DMS 273 treated with DMSO at 0.1 percent for 48 hours (cell line): ENCODE measurements around the gene PPP1CA.
"Not testable (repeated sequence)": the region's sequence is repeated elsewhere in the genome, so short reads cannot be mapped to it uniquely, and the experiment has no call there.

ENCODE experiments used
- DNase-seq: peaks from one replicate; lab custom pipeline; 2025; lab: John Stamatoyannopoulos, UW

Gene PPP1CA

DNA sequence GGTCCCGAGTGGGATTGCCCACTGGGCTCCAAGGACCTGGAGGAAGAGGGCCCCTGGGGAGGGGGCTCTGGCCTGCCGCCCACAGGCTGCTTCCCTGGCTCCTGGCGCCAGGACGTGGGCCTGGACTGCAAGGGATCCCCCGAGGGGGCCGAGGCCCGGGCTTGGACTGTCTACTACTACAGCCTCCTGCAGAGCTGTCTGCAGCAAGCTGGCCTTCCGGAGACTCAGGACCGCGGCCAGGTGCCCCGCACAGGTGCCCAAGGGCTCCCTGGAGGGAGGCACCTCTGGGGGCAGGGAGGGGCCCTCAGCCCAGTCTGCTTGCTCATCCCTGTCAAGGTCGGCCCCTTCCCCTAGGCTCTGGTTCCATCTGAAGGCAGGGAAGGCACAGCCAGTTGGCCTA lies 15.8 kb upstream of the PPP1CA start:
- no peak for DNase-seq

DNA sequence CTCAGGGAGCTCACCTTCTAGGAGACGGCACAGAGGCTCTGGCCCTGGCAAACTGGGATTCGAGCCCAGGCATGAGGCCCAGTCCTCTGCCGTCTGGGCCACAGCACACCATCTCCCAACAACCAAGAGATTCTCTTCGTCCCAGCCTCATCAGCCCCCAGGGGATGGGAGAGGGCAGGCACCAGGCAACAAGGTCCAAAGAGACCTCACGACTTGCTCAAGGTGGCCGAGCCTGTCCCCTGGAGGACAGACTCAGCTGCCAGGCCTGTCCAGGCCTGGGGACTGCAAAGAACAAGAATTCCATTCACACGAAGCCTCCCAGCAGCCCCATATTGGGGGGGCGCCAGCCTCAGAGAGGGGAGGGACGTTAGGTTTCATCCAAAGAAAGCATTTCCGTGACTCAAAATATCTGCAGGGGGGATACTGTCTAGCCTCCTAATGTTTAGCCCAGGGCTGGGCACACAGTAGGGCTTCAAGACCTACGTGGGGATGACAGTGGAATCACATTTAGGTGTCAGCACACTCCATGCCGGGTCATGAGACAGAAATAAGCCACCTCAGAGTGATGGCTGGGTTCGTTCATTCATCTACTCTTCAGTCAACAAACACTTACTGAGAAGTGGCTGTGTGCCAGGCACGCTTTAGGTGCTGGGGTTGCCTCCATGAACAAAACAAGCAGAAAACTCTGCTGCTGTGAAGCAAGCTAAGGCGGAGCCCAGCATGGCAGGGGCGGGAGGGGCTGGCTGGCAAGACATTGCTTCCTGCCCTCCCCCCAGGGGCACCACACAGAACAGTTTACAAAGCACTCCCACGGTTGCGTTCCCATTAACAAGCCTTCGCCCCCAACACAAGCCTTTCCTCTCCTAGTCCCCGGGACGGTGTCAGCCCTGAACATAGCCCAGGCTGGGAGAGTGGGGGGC lies 15.0 kb upstream of the PPP1CA start:
- no peak for DNase-seq

DNA sequence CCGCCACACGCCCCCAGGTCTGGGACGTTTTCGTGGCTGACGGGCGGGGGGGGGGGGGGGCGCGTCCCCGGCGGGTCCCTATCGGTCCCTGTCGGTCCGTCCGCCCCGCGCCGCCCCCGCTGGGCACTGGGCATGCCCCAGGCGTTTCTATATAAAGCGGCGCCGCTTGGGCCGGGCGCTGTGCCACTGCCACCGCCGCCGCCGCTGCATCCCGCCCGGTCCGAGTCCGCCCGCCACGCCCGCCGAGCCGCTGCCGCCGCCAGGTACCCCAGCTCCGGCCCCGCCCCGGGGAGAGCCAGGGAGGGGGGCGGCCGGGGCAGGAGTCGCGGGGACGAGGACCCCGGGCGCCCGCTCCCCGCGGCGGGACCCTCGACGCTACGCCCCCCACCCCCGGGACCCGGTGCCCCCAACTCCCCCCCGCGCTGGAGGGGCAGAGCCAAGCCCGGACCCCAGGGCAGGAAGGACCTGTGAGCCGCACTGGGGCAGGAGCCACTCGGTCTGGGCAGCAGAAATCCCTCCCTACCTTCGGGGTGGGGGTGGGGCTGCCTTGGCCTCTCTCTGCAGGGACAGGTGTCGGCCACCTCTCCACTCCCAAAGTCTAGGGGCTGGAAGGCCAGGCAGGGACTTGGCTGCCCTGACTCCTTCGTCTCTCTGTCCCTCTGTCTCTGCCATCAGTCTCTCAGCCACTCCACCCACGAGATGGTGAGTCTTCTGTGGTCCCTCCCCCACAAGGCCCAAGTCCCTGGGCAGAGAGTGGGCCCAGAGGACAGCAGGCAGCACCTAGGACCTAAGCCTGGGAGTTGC lies 14.0 kb upstream of the PPP1CA start, which contains the start of gene CARNS1:
TSS of gene CARNS1 (plus strand) at position 178 of the 804 bp plus-strand sequence. CDS start at position 700, 522 bp downstream.
- DNase-seq = no peak

DNA sequence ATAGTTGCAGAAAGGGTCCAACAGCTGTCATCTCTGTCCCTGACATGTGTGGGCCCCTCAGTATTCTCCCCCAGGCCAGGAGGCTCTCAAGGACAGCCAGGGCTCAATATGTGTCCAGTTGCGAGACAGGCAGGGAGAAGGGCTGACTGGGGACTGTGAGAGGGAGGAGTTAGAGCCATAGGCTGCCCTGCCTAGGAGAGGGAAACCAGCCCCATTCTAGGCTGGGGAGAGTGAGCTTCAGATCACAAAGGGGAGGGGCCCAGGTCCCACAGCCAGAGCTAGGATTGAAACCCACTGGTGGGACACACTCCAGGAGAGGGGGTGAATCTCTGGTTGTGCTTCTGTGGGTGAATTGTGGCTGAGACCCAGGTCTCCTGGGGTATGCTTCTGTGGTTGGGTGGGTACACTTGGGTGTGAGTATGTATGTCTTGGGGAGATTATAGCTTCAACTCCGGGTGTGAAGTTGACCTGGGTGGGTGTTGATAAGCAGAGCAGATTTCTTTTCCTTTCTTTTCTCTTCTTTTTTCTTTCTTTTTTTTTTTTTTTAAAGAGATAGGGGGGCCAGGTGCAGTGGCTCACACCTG lies 11.7 kb upstream of the PPP1CA start:
- no peak for DNase-seq

DNA sequence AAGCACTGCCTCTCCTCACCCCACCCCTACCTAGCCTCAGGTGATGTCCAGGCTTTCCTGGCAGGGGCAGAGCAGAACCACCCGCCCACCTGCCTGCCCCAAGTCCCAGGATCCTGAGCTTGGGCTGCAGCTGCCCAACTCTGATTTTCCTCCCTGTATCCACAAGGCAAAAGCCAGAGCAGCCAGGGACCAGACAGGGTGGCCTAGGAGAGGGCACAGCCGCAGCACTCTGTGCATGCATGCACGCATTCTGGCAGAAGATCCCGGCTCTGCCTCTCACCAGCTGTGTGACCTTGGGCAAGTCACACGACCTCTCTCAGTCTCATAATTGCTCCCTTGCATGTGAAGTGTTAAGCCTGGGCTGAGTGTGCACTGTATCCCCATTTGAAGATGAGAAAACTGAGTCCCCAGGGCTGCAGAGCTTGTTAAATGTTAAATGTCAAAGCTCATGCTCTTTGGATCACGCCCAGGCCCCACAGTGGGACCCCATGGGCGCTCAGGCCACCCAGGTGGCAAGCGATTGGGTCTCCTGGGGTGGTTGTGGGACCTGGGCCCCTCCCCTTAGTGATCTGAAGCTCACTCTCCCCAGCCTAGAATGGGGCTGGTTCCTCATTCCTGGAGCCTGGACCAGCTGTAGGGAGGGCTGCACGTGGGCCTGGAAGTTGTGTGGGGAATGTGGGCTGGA lies 11.0 kb upstream of the PPP1CA start:
- DNase-seq = no peak

DNA sequence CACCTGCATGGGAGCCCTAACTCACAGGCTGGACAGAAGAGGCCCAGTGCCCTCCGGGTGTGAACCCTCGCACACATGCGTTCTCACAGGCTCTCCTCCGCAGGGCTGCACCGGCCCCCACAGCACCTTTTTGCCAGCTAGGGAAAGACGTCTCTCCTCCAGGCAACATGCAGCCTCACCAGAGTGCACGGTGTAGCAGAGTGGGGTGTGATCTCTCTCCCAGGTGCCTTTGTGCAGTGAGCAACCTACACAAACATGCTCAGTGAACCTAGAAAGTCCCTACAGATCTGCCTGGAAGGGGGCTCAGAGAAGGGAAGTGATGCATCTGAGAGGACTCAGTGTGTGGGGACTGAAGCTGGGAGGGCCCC lies 10.1 kb upstream of the PPP1CA start:
- no peak for DNase-seq

DNA sequence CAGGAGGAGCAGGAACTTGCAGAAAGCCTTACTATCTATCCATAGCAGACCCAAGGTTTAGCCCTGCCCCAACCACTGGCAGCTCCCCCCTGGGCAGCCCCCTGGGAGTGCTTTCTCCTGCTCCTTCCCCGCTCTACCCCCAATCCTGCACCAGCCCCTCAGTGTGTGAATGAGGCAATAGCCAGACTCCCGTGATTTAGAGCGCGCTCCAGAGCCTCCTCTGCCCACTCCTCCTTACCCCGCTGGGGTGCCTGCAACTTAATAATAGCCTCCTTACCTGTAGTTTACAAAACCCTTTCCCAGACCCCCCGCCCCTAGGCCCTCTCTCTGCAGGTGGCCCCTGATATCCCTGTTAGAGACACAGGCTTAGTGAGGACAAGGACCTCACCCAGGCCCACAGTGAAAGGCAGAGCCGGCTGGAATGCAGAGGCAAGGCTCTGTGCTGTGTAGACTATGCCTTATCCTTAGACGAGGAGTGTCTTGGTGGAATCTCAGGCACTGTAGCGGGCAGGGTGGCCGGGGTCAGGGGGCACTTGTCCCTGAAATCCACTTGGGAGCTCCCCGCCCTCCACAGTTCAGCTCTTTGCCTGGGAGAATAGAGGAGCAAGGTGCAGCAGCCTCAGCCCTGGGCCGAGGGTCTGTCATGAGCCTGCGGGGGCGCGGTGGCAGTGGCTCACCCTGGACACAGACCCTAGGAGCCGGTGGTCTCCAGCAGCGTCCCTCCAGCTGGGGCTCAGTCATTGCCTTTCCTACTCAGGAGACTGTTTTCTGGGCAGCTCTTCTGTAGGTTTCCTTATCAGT lies 9.5 kb upstream of the PPP1CA start:
- DNase-seq = no peak

DNA sequence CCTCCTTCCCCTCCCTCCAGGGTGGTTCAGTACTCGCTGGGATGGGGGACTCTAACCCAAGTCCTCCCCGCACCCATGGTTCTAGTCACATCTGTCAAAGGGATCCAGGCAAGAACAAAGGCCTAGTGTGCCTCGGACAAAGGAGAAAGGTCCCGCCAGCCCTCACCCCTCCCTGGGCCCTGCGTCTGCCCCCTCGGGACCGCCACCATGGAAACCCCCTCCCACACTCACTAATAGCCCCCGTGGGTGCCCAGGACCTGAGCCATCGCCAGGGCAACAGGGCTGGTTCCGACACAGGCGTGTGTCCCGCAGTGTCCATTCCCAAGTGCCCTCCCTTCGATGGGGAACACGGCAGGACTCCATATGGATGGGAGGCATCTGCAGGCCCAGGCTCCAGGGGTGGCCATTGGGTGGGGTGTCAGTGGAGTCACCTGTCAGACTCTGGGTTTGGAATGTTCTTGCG lies 8.7 kb upstream of the PPP1CA start:
- no peak for DNase-seq

DNA sequence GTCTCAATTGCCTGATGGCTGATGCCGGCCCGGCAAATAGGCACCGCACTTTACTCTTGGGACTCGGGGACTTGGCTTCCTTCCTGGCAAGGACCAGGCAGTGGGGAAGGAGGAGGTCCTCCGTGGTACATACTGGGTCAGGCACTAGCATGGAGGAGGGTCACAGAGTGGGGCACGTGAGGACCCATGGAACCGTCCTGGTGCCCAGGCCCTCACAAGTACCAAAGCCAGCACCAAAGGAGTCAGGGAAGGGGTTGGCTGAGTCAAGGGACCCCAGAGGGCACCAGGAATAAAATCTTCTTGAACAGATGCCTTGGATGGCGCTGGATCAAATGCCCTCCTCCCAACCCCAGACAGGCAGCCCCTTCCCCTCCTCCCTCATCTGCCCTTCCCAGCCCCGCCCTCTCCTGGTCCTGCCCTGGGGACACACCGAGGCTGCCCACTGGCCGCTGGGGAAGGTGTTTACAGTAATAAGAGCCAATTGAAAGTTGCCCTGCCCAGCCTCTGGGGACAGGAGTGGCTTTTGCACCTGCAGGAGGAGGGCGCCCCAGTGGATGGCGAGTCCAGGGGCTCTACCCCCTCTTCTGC lies 8.2 kb upstream of the PPP1CA start:
- no peak for DNase-seq

DNA sequence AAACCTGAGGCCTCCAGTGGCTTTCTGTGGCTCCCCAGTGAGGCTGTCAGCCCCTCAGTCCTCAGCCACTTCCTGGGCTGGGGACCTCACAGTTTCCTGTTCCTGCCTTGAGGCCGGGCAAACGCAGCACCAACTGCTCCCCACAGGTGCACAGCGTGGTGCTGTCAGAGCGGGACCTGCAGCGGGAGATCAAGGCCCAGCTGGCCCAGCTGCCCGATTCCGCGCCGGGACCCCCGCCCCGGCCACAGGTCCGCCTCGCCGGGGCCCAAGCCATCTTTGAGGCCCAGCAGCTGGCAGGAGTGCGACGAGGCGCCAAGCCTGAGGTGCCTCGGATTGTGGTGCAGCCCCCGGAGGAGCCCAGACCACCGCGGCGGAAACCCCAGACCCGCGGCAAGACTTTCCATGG lies 7.6 kb upstream of the PPP1CA start:
- DNase-seq = no peak

- no peak for DNase-seq
Measured at GRCh38 chr11:67408437-67409200, 7.0 kb upstream of the PPP1CA start.

GRCh38 chr11:67407688-67408163 lies 6.1 kb upstream of the PPP1CA start:
- no peak for DNase-seq

GRCh38 chr11:67406969-67407687 lies 5.5 kb upstream of the PPP1CA start:
- no peak for DNase-seq

- no peak for DNase-seq
Measured at GRCh38 chr11:67406420-67406968, 4.8 kb upstream of the PPP1CA start.

DNA sequence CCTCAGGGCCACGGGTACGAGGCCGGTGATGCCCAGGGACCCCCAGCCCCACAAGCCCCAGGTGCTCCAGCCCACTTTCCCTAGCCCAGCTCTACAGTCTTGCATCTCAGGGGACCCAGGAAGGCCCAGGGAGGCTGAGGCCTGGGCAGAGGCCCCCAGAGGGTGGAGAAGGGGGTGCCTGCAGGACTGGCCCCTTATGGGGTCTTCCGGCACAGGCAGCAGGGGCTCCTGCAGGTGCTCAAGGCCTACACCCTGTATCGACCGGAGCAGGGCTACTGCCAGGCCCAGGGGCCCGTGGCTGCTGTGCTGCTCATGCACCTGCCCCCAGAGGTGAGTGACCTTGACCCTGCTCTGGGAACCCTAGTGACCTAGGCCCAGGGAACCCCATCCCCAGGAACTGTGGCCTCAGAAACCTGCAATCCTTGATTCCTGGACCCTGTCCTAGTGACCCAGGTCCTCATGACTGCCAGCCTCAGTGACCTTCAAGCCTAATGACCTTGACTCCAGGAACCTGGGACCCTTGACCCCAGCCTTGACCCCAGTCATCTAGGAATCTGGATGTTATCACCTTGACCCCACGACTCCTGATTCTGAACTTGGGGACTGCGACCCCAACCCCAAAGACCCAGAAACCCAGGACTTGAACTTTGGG lies 4.2 kb upstream of the PPP1CA start:
- no peak for DNase-seq

GRCh38 chr11:67405196-67405567 lies 3.5 kb upstream of the PPP1CA start:
- no peak for DNase-seq

- DNase-seq = no peak
Measured at GRCh38 chr11:67404515-67405195, 3.0 kb upstream of the PPP1CA start.

DNA sequence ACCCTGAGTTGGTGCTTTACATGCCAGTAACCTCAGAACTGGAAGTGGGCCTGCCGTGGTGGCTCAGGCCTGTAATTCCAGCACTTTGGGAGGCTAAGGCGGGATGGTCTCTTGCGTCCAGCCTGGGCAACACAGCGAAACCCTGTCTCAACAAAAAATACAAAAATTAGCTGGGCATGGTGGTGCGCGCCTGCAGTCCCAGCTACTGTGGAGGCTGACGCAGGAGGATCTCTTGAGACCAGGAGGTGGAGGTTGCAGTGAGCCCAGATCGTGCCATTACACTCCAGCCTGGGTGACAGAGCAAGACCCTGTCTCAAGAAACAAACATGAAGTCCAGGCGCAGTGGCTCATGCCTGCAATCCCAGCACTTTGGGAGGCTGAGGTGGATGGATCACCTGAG lies 1.4 kb upstream of the PPP1CA start:
- not testable (repeated sequence) for DNase-seq
